Left hindlimb (tissue), 1 donor: ENCODE results near the gene NECAB2.

Source experiments
- DNase-seq: peaks from one replicate; pipeline ENCODE4 v3.0.0-alpha.2; 2018

NECAB2 gene

DNA sequence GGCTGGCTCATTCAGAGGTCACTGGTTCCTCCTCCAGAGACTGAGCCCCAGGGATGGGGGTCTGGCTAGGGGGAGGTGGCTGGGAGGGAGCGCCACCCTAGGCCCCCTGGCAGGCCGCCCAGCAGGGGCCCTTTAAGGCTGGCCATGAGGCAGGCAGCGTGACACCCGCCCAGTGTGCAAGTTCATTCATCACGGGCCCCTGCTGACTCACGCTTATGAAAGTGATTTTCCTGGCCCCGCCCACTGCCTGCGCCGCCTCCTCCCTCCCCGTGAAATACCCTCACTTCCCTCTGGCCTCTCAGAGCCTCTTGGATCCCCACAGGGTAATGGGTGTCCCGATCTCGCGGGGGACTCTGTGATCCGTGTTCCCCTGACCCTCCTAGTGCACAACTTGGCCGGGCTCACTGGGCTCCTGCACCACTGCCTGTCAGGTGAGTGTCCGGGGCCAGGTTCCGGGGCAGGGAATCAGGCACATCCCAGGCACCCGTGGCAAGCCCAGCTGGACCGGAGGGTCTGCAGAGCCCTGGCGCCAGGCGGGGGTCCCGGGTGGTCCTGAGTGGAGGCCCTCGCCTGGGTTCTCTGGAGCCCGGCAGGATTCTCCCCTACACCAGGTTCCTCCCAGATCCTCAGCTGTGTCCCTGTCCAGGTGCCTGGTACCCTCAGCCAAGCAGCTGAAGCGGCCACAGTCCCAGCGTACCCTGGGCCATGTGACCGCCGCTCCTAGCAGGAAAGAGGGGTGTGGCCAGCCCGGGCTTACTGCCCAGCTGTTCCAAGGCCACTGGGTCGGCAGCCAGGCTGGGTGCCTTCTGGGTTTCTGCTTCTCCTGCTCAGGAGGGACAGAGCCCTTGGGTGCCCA, 14.9 kb upstream of the NECAB2 start, which contains the start of gene OSGIN1:
TSS of gene OSGIN1 (plus strand) at position 301 of the 856 bp plus-strand sequence. CDS start 4,432 bp downstream, outside the sequence.
- DNase-seq: peak; percentile 86

DNA sequence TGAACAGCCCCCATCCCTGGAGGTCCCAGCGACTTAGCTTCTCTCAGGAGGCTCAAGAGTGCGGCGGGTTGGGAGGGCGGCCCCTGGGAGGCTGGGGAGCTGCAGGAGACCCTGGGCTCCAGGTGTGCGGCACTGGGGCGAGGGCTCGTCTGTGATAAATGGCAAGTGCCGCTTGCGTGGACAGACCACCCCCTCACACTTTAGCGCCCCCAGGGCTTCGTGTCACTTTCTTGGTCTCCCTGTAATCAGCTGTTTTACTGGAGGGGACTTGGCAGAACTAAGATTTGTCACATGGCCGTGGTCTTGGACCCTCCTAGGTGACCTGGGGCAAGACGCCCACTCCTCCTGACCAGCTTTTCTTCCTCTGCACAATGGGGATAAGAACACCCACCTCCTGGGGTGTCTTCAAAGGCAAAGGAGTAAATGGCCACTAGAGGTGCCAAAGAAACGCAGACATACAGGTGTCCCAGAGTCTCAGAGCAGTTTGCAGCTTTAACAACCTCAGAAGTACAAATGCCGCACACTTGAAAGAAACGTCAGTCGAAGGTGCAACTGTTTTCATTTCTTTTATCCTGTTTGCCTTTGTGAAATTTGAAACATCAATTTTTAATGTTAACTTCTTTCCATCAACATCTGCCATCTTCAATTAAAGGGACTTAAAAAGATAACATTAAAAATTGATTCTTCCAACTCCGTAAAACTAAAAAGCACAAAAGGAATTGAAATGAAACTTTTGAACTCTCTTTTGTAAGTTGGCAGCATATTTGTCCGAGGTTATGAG, 14.1 kb upstream of the NECAB2 start:
- DNase-seq: no peak

DNA sequence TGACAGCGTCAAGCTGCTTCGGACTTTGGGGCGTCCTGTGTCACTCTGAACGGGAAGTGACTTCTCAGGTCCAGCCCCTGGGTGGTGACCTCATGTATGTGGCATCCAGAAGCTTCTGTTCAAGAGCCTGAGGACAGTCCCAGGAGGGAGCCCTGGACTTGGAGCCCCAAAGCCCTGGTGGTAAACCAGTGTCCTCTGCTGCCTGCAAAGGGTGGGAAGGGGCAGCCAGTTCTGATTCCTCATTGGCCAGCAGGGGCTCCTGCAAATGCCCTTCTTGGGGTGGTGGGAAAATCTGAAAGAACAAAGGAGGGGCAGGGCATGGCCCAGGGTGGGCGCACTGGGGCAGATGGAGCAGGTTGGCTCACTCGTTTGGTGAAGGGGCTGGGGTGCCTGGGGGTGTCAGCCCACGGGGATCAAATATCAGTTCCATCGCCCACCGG, 13.4 kb upstream of the NECAB2 start:
- DNase-seq: no peak

DNA sequence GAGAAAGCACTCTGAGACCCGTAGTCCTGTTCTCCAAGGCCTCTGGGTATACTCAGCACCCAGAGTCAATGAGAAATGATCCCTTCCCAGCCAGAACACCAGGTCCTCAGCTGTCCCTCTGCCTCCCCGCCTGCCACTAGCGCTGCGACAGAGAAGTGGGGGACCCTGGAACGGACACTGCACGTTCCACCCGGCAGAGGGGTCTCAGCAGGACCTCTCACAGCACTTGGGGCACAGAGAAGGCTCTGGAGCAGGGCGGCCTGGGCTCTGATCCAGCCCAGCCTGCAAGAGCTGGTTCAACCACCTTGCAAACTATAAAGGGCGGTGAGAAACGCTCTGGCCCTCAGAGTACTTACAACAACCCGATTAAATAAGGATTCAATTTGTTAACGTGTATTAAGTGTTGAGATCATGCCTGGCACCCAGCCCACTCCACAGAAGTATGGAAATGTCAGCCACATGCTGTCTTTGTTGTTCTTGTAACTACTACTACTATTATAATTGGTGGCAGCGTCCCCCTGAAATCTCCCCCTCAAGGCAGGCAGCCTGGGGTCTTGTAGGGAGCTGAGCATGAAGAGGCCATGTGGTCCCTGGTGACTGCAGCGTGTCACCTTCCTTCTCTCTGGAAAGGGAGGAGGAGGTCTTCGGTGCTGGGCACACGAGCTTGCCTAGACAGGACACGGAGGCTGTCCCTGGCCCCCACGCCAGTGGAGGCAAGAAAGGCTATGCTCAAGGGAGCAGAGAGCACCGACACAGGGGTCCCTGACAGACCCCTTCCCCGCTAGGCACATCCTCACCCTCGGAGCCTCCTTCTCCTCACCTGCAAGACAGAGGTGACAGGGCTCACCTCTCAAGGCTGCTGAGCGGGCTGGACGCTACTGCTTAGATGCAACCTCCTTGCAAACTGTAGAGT, 12.6 kb upstream of the NECAB2 start:
- no peak for DNase-seq

DNA sequence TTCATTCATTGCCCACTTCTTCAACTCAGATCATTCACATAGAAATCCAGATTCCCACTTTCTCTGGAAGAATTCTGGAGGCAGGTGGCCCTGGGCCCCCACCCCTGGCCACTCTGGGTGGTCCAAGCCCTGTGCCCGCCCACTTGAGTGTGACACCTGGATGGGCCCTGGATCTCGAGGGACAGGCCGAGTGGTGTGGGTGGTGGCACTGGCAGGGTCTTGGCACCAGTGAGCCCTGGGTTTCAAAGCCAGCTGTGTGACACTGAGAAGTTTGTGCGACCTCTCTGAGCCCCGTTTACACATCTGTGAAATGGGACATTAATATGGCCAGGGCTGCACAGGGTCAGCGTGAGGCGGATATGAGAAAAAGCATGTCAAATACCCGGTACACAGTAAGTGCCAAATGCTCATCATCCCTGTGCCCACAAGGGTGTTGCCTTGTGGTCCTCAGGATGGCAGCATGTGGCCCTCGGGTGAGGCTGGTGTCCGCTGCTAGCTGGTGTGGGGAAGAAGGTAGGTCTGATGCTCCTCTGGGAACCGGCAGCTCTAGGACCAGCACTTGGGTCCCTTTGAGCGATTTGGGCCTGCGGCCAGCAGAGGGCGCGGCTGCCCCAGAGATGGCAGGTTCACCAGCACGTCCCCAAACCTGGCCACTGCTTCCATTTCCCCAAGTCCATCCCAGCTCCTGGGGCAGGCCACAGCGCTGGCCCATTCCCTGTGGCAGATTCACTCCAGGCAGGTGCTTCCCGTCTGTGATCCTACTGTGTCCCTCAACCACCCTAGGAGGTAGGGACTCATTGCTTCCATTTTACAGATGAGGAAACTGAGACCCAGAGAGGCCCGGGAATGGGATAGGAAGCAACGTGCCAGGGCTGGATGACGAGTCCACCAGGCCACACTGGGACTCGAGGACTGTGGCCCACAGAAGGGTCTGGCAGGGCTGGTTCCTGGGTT, 11.4 kb upstream of the NECAB2 start:
- DNase-seq: peak; percentile 76

DNA sequence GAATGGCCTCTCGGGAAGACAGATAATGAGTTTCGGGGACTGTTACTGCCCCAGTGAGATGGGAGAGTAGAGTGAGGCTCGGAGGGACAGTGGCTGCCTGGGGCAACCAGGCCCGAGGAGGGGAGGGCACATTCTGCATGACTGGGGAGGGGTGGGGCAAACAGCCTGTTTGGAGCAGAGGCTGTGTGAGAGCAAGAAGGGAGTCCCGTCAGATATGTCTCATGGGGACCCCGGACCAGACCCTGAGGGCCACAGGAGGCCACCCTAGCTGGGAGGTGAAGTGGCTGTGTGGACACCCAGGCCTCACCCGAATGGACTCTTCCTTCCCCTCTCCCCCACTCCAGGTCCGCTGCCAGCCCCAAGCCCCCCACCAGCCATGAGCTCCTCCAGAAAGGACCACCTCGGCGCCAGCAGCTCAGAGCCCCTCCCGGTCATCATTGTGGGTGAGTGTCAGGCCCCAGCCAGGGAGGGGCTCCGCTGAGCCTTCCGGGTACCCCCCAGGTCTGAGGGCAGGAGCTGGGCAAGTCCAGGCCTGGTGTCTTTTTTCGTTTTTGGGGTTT, 10.7 kb upstream of the NECAB2 start:
- DNase-seq: no peak

DNA sequence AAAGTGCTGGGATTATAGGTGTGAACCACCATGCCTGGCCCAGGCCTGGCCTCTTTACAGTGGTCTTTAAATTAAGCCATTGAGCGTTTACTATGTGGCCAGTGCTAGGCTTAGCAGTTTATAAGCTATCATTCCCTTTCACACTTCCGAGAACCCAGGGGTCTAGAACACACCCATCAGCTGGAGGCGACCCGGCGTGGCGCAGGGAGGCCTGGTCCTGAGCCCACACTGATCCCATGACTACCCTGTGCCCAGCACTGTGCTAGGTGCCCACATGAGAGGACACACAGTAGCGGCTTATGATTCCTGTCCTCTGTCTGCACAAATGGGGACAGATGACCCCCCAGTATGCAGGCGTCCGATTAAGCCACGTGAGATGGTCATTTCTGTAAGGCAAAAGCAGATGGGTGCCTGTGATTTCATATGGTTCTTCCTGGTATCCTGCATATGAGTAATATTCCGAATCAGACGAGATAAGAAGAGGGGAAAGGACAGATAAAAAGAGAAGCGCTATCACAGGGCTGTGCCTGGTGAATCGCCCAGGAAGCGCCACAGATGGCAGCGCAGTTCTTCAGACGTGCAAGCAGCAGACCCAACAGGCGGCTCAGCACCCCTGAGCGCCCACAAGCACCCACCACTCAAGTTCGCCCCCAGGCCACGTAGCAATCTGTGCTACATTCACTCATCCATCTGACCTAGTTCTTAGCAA, 9.8 kb upstream of the NECAB2 start:
- DNase-seq: no peak

DNA sequence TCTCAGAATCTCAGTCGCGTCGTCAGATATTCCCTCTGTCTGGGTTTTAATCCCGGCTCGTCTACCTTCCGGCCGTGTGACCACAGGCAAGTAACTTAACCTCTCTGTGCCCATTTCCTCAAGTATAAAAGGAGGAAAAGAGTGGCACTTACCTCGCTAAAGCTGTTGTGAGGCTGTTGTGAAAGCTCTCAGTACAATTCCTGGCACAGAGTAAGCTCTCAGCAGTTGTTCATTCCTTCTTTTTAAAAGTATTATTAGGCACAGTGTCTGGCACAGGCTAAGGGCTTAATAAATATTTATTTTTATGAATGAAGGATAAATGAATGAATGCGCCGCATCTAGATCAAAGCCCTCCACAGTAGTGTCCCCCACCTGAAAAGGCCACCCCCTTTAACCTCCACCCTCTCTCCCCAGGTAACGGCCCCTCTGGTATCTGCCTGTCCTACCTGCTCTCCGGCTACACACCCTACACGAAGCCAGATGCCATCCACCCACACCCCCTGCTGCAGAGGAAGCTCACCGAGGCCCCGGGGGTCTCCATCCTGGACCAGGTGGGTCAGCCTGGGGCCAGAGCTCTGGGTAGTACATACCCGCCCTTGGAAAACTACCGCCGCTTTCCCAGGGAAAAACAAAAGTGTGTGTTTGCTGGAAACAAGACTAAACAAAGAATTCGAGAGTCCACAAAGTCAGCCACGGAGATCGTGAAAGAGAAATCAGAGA, 9.0 kb upstream of the NECAB2 start:
- no peak for DNase-seq

DNA sequence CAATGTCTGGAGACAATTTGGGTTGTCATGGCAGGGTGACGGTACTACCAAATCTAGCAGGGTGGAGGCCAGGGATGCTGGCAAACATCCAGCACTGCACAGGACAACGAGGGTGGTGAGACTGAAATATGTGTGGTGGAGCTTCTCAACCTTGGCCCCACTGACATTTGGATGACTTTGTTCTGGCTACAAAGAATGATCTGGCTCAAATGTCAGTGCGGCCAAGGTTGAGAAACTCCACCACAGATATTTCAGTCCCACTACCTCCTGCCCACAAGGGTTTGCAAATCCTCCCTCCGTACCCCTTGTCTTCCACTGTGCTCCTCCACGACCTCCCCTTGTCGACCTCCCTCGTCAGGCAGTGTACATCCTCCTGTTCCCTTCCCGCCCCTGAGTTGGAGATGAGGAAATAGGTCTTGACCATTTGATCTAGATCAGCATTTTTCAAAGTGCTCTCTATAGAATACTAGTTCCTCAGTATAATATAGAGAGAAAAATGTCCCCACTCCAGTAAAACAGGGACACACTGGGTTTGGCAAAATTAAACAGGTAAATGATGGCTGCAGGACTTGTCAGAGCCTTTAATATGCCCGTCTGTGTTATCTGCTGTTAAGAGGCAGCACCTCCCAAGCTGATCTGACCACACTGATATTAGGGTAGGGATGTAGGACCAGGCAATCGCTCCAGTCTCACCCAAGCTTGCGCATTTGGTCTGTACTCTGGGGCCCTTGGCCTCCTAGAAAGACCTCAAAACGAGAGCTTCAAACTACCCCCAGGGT, 8.2 kb upstream of the NECAB2 start:
- no peak for DNase-seq

DNA sequence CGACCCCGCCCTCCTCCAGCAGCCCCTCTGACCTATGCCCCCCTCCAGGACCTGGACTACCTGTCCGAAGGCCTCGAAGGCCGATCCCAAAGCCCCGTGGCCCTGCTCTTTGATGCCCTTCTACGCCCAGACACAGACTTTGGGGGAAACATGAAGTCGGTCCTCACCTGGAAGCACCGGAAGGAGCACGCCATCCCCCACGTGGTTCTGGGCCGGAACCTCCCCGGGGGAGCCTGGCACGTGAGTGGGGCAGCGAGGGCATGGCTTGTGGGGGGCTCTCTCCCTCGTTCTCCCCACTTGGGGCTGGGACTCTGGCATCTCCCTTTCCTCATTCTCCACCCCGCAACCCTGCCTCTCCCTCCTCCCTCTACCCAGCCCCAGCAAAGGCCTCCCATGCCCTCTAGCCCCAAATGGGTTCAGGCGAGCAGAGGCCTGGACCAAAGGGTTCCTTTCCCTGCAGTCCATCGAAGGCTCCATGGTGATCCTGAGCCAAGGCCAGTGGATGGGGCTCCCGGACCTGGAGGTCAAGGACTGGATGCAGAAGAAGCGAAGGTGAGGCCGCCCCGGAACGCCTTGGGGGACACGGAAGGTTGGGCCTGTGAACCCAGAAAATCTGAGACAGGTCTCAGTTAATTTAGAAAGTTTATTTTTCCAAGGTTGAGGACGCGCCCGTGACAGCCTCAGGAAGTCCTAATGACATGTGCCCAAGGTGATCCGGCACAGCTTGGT, 7.4 kb upstream of the NECAB2 start:
- no peak for DNase-seq

DNA sequence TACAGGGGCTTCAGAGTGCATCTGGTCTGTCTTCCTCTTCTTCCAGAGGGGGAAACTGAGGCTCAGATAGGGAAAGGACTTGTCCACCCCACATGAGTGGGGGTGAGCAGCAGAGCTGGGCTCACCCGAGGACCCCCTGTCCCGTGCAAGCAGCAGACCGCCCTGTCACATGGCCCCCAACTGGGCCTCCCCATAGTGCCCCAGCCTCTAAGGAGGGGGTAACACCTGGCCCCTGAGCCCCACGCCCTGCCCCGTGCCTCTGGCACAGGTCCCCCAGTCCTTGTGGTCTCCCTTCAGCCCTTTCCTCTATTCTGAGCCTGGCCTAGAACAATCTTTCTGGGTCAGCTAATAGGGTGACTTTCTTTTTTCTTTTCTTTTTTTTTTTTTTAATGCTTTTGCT, 6.5 kb upstream of the NECAB2 start:
- no peak for DNase-seq

DNA sequence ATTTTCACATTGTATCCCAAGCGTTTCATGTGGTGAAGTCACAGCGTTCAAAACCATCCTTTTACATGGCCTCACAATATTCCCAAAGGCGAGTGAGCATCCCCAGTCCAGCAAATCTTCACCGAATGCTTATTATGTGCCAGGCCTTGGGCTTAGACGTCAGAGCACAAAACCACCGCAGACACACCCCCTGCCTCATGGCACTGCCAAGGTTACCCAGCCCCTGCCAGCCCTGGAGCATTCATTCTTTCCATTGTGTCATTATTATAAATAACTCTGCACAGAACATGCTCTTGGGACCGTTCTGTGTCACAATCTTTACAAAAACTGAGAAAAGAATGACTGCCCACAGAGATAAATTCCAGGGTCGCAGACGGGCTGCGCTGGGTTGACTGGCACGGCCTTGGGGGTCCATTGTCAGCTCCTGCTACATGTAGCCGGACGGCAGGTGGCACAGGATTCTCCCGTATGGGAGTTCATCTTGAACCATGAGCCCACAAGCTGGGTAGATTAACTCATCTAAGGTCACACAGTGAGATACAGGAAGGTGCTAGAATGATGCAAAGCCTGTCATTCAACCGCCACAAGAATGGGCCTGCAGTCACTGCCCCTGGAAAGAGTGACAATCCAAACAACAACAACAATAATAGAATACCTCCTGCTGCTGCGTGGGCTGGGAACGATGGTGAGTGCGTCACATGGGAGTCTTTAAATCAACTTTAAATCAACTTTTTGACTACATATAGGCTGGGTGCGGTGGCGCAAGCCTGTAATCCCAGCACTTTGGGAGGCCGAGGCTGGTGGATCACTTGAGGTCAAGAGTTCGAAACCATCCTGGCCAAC, 4.5 kb upstream of the NECAB2 start:
- DNase-seq: no peak

DNA sequence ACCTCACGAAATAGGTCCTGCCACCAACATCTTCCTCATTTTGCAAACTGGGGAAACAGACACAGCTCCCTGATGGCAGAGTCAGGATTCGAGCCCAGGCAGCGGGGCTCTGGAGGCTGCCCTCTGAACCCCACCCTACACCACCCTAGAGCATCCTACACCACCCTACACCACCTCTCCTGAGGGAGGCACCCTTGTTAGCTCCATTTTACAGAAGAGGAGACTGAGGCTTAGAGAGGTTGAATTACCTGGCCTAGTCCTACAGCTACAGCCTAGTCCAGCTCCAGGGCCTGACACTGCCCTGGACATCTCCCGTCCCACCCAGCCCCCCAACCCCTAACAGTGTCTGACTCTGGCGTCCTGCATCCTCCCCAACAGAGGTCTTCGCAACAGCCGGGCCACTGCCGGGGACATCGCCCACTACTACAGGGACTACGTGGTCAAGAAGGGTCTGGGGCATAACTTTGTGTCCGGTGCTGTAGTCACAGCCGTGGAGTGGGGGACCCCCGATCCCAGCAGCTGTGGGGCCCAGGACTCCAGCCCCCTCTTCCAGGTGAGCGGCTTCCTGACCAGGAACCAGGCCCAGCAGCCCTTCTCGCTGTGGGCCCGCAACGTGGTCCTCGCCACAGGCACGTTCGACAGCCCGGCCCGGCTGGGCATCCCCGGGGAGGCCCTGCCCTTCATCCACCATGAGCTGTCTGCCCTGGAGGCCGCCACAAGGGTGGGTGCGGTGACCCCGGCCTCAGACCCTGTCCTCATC, 3.2 kb upstream of the NECAB2 start:
- no peak for DNase-seq

DNA sequence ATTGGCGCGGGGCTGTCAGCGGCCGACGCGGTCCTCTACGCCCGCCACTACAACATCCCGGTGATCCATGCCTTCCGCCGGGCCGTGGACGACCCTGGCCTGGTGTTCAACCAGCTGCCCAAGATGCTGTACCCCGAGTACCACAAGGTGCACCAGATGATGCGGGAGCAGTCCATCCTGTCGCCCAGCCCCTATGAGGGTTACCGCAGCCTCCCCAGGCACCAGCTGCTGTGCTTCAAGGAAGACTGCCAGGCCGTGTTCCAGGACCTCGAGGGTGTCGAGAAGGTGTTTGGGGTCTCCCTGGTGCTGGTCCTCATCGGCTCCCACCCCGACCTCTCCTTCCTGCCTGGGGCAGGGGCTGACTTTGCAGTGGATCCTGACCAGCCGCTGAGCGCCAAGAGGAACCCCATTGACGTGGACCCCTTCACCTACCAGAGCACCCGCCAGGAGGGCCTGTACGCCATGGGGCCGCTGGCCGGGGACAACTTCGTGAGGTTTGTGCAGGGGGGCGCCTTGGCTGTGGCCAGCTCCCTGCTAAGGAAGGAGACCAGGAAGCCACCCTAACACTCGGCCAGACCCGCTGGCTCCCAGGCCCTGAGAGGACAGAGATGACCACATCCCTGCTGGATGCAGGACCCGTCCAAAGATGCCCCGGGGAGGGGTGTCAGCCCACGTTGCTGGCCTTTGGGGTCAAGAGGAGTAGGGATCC, 2.4 kb upstream of the NECAB2 start:
- DNase-seq: no peak

DNA sequence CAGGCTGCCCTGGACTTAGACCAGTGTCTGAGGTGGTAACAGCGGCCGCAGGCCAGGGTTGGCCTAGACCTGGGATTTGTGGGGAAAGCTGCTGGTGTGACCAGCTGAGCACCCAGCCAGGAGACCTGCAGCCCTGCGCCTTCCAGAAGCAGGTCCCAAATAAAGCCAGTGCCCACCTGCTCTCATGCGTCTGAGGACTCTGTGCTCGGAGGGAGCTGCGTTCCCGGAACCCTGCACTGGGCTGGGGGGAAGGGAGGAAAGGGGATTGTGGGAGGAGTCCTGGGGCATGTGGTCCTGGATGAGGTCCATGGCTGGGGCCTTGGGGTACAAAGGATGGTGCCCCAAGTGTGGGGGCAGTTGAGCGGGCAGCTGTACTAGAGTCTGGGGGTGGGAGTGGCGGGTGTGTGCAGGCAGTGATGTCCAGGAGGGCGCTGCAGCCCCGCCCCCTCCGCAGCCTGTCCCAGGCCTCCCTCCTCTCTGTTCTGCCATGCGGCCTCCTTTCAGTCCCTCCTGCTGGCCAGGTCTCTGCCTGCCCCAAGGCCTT, 1.8 kb upstream of the NECAB2 start:
- no peak for DNase-seq

DNA sequence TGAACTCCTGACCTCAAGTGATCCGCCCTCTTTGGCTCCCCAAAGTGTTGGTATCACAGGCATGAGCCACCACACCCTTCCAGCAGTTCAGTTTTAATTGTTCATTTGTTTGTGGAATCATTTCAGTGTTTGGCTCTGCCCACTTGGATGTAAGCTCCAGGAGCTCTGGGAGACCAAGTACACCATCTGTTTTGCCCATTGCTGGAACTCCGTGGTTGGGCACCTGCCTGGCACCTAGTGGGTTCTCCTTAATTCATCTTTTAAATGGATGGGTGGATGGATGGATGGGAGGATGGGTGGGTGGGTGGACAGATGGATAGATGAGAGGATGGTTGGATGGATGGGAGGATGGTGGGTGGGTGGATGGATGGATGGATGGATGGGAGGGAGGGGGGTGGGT, 953 bp upstream of the NECAB2 start:
- no peak for DNase-seq
